Gastroesophageal sphincter (tissue), 4 donors: ENCODE results near the gene WDR88. TPM values are rescaled to one million over a fixed set of nuclear protein-coding genes. Genes with fewer than 3 reads are reported as not detected.

ENCODE experiments used
- ATAC-seq: fragments of 150-250 bp; one replicate; pipeline ENCODE4 v1.9.1; 2016; ENCODE audit warnings: mild to moderate bottlenecking, moderate library complexity
- H3K27ac ChIP-seq, 4 donors: fragments of 200-600 bp; sonication (generic) in 3 of 4; 1 replicate in 3 of 4; 2 replicates in 1 of 4; pipeline ENCODE4 v1.5.1; 2016 to 2019
- H3K27me3 ChIP-seq: fragments of 200-600 bp; sonication (generic); one replicate; pipeline ENCODE4 v1.5.1; 2019
- H3K36me3 ChIP-seq, 2 donors: fragments of 200-600 bp; sonication (generic); one replicate each; pipeline ENCODE4 v1.5.1; 2019; ENCODE audit warnings: control low read depth in 1 of 2
- H3K4me1 ChIP-seq, 3 donors: fragments of 200-600 bp; sonication (generic); 1 replicate in 2 of 3; 2 replicates in 1 of 3; pipeline ENCODE4 v1.5.1; 2016 to 2019; ENCODE audit warnings: control low read depth in 2 of 3
- H3K4me3 ChIP-seq, 2 donors: fragments of 200-600 bp; sonication (generic); one replicate each; pipeline ENCODE4 v1.5.1; 2019; ENCODE audit warnings: mild to moderate bottlenecking in 1 of 2, moderate library complexity in 1 of 2
- H3K9me3 ChIP-seq, 3 donors: fragments of 200-600 bp; sonication (generic); one replicate each; pipeline ENCODE4 v1.5.1; 2017 to 2019; ENCODE audit warnings: control low read depth in 2 of 3
- CTCF ChIP-seq, 4 experiments: fragments of 200-600 bp in 2 of 4; fragments of 450-650 bp in 2 of 4; sonication (generic) in 1 of 4; IDR thresholded peaks; one replicate each; pipeline ENCODE4 v1.5.1; 2017 to 2019; ENCODE audit warnings: antibody characterized with exemption in 4 of 4, mild to moderate bottlenecking in 2 of 4, moderate library complexity in 2 of 4
- EP300 ChIP-seq: sonication (generic); formaldehyde crosslinking; IDR thresholded peaks from one replicate; pipeline ENCODE4 v1.6.1; 2017; ENCODE audit warnings: antibody characterized with exemption, mild to moderate bottlenecking
- POLR2A ChIP-seq, 2 donors: fragments of 450-650 bp; IDR thresholded peaks; one replicate each; pipeline ENCODE4 v1.6.1; 2017; ENCODE audit warnings: antibody characterized with exemption in 2 of 2, mild to moderate bottlenecking in 2 of 2, moderate library complexity in 1 of 2
- POLR2AphosphoS5 ChIP-seq: sonication (generic); formaldehyde crosslinking; IDR thresholded peaks from one replicate; pipeline ENCODE4 v1.6.1; 2017; ENCODE audit warnings: antibody characterized with exemption
- WGBS, 2 donors: methylation state at CpG; one replicate each; pipeline ENCODE4 v1.1.5; 2018; ENCODE audit warnings: low coverage in 1 of 2; 5-methylcytosine and 5-hydroxymethylcytosine counted together
- total RNA-seq, 4 donors: library from RNA; depleted of rRNA; stranded (reverse); fragments of >200 nt; gene quantifications; one replicate each; pipeline ENCODE4 v1.1.0, GENCODE V29; 2016

WDR88 gene
- total RNA-seq, 4 donors from 2014 or later, result not detected

- WGBS, 2 donors, result 70 to 84% methylated on average over 4 to 8 of the region's 8 CpGs
- H3K27me3 ChIP-seq, result no peaks in the 10 kb centered on the region
- H3K27ac ChIP-seq, result no peak overlapping the region
- no peak overlapping the region for H3K4me3 ChIP-seq
- H3K9me3 ChIP-seq, result no peaks in the 10 kb centered on the region
- no peak for ATAC-seq
- peaks cover 0 to 16% (median 9%) of the 10 kb centered on the region in 3 donors for H3K4me1 ChIP-seq
- peaks cover 0 to 70% of the 10 kb centered on the region in 2 donors for H3K36me3 ChIP-seq
- TF ChIP-seq CTCF (IDR thresholded peaks at IDR 0.05), result no peak
- no peak for TF ChIP-seq POLR2A (IDR thresholded peaks at IDR 0.05)
- no peak for TF ChIP-seq EP300
- no peak for TF ChIP-seq POLR2AphosphoS5
Observed at GRCh38 chr19:33199441-33200265, 67.7 kb downstream of the WDR88 start.

GRCh38 chr19:33201473-33201872 lies 69.6 kb downstream of the WDR88 start:
- H3K27me3 ChIP-seq, result no peaks in the 10 kb centered on the region
- 95% methylated on average over 4 of the region's 6 CpGs; no CpG with 5 or more reads in 1 of the 2 donors for WGBS, 2 donors
- H3K36me3 ChIP-seq, result peaks cover 0 to 88% of the 10 kb centered on the region in 2 donors
- no peak for ATAC-seq
- H3K27ac ChIP-seq, result no peak overlapping the region
- TF ChIP-seq POLR2A (IDR thresholded peaks at IDR 0.05), result no peak
- TF ChIP-seq EP300, result no peak
- no peak for TF ChIP-seq CTCF (IDR thresholded peaks at IDR 0.05)
- TF ChIP-seq POLR2AphosphoS5, result no peak
- no peaks in the 10 kb centered on the region for H3K9me3 ChIP-seq
- no peaks in the 10 kb centered on the region for H3K4me1 ChIP-seq
- H3K4me3 ChIP-seq, result no peak overlapping the region

GRCh38 chr19:33201886-33202545 lies 70.1 kb downstream of the WDR88 start:
- Histone ChIP-seq H3K4me3 (no peak overlapping the region), H3K27ac (no peak overlapping the region), H3K9me3 (no peaks in the 10 kb centered on the region), H3K27me3 (no peaks in the 10 kb centered on the region), H3K4me1 (no peaks in the 10 kb centered on the region), H3K36me3 (peaks cover 0 to 90% of the 10 kb centered on the region in 2 donors)
- ATAC-seq, result no peak
- WGBS, 2 donors, result 91 to 97% methylated on average over 4 of the region's 15 CpGs
- no peak for TF ChIP-seq EP300
- TF ChIP-seq POLR2A (IDR thresholded peaks at IDR 0.05), result no peak
- TF ChIP-seq POLR2AphosphoS5, result no peak
- no peak for TF ChIP-seq CTCF (IDR thresholded peaks at IDR 0.05)

- no peaks in the 10 kb centered on the region for H3K27me3 ChIP-seq
- H3K4me3 ChIP-seq, result no peak overlapping the region
- 89 to 92% methylated on average over 7 of the region's 27 CpGs for WGBS, 2 donors
- no peaks in the 10 kb centered on the region for H3K4me1 ChIP-seq
- no peak overlapping the region for H3K27ac ChIP-seq
- TF ChIP-seq POLR2AphosphoS5 (no peak), EP300 (no peak), CTCF (IDR thresholded peaks at IDR 0.05) (no peak), POLR2A (IDR thresholded peaks at IDR 0.05) (no peak)
- no peaks in the 10 kb centered on the region for H3K9me3 ChIP-seq
- ATAC-seq, result no peak
- H3K36me3 ChIP-seq, result peaks cover 0 to 90% of the 10 kb centered on the region in 2 donors
Observed at GRCh38 chr19:33202546-33203507, 70.9 kb downstream of the WDR88 start.
